HUDEP-2 (cell line): Measurements from ENCODE around the gene KIF2A.
A peak's percentile ranks its signal among the peaks of the same experiment; 100 is the strongest.

Experiments
- DNase-seq, 76 experiments: peaks; one replicate each; lab custom pipeline; 2025; ENCODE audit not compliant: unreplicated experiment in 76 of 76; lab: John Stamatoyannopoulos, UW

KIF2A gene

DNA sequence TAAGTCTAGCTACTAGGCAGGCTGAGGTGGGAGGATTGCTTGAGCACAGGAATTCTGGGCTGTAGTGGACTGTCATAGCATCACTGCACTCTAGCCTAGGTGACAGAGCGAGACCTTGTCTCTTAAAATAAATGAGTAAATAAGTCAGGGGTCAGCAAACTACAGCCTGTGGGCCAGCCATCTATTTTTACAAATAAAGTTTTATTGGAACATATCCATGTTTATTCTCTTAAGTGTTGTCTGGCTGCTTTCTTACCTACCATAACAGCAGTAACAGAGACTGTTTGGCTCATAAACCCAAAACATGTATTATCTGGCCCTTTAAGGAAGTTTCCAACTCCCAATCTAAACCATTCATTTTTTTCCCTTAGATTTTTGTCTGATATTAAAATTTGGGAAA is 68.1 kb downstream of the KIF2A start:
- no peak for DNase-seq

DNA sequence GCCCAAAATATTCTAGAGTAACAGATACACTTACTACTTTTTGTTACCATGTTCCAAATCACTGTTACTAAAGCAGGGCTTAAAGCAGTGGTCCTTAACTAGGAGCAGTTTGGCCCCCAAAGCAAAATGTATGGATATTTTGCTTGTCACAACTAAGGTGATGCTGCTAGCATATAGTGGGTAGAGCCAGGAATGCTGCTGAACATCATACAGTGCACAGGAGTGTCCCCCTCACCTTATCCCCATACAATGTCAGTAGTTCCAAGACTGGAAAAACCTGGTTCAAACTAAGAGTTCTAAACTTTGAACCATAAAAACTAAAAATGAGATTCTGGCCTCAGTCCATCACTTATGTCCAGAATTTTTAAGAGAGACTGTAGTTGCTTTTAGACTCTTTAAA is 69.6 kb downstream of the KIF2A start:
- no peak for DNase-seq

- DNase-seq = peak in 2 of 76 experiments; percentile 14 to 18
These were observed 70.1 kb downstream of the KIF2A start for GRCh38 chr5:62376064-62376463.

DNA sequence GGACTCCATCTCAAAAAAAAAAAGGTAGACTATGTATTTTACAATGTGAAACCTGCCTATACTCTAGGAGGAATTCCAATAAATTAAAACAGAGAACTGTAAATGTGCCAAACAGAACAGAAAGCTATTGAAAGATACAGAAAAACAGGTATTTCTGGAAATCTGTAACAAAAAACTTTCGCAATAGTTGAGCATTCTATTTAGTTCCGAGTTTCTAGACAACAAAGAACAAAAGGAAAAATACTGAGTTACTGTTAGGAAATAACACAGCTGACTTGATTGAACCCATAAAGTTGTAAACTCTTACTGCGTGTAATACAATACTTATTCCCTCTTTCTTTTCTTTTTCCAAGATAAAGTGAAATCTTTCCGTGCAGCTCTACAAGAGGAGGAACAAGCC is 79.1 kb downstream of the KIF2A start:
- no peak for DNase-seq

DNA sequence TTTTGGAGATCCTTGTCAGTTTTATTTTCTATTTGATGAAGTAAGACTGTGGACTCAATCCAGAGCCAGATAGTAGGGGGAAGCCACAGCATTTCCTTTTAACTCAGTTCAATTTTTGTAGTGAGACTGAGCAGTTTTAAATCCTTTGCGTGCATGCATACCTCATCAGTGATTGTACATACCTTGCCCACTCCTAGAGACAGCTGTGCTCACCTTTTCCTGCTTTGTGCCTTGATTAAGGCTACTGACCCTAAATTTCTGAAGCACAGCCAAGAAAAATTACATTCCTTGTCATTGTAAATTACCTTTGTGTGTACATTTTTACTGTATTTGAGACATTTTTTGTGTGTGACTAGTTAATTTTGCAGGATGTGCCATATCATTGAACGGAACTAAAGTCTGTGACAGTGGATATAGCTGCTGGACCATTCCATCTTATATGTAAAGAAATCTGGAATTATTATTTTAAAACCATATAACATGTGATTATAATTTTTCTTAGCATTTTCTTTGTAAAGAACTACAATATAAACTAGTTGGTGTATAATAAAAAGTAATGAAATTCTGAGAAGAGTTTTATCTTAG is 79.9 kb downstream of the KIF2A start:
- no peak for DNase-seq

DNA sequence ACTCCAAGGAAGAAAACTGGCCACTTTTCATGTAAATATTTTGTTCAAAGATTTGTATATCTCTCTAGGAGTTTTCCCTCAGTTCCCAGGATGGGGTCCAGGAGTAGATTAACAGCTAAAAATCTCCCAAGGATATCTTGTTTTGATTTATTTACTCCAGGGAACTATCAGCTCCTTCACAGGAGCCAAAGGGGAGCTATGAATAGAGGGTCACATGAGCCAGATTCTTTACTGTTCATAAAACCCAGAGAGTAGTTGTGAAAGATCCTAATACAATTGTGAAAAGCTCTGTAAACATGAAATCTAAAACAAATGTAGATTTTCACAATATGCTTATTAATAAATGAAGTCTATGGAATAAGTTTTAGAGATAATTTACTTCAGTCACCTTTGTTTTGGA is 80.8 kb downstream of the KIF2A start:
- DNase-seq = no peak

DNA sequence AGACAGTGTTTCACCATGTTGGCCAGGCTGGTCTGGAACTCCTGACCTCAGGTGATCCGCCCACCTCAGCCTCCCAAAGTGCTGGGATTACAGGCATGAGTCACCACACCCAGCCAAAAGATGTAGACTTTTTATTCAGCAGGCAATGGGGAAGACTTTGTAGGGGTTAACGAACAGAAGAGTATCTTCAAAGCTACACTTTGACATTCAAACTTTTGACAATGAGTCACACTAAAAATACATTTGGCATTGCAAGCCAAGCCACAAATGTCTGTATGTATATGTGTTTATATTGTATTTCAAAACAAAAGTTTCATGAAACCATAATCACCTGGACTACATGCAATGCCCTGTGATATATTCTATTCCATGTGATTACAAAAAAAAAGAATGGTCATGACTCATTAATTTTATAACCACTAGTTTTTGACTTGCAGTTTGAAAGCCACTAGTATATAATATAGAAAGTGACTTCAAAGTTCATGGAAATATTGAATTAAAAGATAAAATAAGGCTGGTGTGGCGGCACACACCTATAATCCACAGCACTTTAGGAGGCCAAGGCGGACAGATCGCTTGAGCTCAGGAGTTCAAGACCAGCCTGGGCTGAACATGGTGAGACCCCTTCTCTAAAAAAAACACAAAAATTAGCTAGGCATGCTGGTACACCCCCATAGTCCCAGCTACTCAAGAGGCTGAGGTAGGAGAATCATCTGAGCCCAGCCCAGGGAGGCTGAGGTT is 89.4 kb downstream of the KIF2A start:
- DNase-seq = no peak

DNA sequence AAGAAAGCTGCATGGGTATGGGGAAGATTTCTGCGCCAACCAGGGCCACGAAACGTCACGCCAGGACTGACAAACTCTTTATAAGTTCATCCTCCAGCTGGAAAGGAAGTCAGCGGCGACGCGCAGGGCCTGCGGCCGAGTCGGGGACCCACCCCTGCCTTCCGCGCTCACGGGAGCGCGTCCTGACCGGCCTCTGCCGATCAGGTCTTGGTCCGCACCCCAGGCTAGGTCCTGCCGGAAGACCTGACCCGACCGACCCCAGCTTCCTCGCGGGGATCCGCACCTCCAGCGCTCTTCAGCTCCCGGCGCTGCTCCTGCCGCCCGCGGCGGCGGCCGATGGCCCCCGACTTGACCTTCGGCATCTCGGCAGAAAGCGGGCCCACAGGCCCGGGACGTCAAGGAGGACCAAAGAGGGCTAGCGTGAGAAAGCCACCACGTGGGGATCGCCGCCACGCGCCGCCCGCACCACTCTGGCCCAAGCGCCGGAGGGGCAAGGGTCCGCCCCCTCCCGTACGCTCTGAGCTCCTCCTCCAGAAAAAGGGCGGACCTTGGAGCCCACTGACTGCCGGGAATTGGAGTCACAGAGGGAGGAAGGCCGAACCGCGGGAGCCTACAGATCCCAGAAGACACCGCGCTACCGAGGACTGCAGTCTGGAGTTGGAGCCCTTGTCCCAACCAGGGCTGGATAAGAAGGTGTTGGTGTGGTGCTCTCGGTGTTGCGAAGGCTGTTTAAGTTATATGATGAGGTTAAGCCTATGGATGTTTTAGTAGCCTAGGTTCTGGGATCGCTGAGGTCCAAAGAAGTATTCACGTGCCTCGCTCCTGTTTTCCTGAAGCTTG is 97.6 kb downstream of the KIF2A start, which contains the start of gene DIMT1:
TSS of gene DIMT1 (minus strand) at position 495 of the 840 bp plus-strand sequence. CDS start at position 362, 133 bp downstream.
- peak in 75 of 76 experiments; percentile 58 to 98 (median 92) for DNase-seq

DNA sequence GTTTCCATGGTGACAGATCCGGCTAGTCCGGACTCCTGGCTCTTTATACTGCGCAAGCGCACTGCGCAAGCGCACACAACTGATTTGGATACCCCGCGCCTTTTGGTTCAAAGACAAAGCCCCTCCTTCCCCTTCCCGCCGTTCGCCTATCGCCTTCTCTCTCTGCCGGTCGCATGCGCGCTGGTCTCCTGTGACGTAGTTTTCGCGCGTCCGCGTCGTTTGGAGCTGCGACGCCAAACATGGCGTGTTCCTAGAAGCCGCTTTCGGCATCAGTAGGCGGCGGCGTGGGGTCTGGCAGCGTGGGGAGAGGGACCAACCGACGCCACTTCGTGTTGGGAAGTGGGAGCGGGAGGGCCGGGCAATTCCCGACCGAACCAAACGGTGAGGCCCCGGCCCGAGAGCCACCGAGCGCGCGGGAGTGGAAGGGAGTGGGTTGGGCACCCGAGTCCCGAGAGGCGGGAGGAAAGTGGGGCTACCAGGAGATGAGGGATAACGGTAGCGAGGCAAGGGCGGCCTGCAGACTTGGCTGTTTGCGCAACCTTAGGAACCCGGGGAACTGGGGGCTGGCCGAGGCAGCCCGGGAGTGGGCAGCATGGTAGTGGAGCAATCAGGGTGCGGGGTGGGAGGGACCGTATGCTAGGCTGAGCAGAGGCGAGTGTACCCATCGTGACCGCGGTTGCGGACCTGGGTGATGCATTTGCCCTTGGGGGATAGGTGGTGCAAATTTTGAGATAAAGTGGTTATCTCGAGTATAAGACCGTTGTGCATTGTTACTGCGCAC is 106.7 kb downstream of the KIF2A start, which contains the start of gene IPO11:
TSS of gene IPO11 (plus strand) at position 215 of the 781 bp plus-strand sequence. CDS start 24,517 bp downstream, outside the sequence.
- DNase-seq = peak; percentile 38 to 99 (median 96)

GRCh38 chr5:62413711-62414110 is 107.7 kb downstream of the KIF2A start:
- no peak for DNase-seq

DNA sequence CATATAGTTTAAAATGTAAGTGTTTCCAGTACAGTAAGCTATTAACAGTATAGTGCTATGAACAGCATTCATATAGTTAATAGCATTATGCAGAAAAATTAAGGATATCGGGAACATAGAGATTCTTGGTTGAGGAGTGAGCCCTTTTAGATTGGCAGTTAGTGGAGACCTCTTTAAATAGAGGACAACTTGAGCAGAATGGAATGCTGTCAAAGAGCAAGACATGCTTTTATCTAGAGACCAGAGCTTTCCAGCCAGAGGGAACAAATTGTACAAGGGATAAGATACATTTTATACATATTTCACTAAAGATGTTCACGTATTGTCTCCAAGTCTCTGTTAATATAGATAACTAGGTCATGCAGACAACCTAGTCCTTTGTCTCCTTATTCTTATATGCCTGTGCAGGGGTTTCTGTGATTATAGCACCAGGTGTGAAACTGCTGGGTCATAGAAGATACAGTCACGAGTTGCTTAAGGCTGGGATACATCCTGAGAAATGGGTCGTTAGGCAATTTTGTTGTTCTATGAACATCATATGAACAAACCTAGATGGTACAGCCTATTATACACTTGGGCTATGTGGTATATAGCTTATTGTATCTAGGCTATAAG is 112.6 kb downstream of the KIF2A start:
- peak in 4 of 76 experiments; percentile 15 to 28 (median 16) for DNase-seq

DNA sequence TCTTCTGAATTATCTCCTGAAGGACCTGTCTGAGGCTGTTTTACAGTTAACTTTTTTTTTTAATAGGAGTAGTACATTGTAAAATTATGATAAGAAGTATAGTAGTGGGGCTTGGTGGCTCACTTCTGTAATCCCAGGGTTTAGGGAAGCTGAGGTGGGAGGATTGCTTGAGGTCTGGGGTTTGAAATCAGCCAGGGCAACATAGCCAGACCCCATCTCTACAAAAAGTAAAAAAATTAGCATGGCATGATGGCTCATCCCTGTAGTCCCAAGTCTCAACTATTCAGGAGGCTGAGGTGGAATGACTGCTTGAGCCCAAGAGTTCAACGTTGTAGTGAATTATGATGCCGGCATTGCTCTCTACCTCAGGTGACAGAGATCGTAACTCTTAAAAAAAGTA is 113.6 kb downstream of the KIF2A start:
- DNase-seq = peak in 1 of 76 experiments; percentile 8

GRCh38 chr5:62421414-62421813 is 115.4 kb downstream of the KIF2A start:
- DNase-seq = peak in 20 of 76 experiments; percentile 9 to 62 (median 18)

DNA sequence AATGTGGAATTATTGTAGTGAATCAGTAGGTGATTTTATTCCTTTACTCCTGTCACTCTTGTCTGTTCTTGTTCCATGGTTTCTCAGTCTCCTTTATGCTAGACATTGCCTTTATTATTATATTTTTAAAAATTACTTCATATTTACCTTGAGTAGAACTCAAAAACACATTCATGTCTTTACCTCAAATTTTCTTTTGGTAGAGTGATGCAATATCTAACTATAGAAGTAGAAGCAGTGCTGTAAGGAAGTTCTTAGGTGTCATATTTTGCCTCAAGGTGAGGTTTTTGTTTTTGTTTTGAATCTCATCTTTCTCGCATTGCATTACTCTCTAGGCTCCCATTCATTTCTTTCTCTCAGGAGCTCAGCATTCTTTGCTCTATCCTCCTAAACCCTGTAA is 118.8 kb downstream of the KIF2A start:
- no peak for DNase-seq

DNA sequence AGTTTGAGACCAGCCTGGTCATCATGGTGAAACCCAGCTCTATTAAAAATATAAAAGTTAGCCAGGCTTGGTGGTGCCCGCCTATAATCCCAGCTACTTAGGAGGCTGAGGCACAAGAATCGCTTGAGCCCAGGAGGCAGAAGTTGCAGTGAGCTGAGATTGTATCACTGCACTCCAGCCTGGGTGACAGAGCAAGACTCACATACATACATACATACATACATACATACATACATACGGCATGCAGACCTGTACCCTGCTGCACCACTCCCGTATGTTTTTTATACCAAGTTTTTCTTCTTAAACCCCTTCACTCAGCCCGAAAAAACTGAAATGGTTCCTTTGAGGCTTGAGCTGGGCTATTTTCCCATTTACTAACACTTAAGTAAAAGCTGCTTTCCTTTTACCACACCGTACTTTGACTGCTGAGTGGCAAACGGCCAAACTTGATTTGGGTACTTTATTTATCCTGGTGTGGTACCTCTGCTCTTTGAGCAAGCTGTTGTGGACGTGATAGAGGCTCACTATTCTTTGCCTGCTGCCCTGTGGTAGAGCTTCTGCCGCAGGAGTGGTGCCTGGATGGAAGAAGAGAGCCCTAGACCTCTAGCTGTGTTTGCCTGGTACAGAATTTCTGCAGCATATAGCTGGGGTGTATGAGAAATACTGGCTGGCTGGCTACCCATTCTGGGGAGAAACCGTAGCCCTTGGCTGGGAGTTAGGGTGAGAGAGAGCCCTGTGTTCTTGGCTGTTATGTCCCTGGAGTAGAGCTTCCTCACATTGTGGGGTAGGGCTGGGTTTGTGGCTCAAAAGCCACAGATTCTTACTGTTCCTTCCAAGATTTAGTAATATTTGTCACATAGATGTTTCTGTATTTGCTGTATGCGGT is 126.0 kb downstream of the KIF2A start:
- peak in 18 of 76 experiments; percentile 3 to 50 (median 19) for DNase-seq

GRCh38 chr5:62432621-62433064 is 126.6 kb downstream of the KIF2A start:
- peak in 23 of 76 experiments; percentile 4 to 50 (median 17) for DNase-seq
